CD4-positive, alpha-beta T cell treated with Interleukin-15 for 1 hour (primary cell): ENCODE measurements around the gene TLR5.
A peak's percentile ranks its signal among the peaks of the same experiment; 100 is the strongest.
"Not testable (repeated sequence)": the region's sequence is repeated elsewhere in the genome, so short reads cannot be mapped to it uniquely, and the experiment has no call there.

Source experiments
- DNase-seq: peaks from one replicate; pipeline ENCODE4 v3.0.0-alpha.2; 2020

The TLR5 gene

GRCh38 chr1:223142795-223143536 lies at the start of gene TLR5:
TLR5 (minus strand) TSS chr1:223143248; CDS start chr1:223113031, 30,217 bp downstream.
- DNase-seq, result peak; percentile 88

GRCh38 chr1:223189903-223190724 lies 47.1 kb upstream of the TLR5 start:
- peak; percentile 26 for DNase-seq

- DNase-seq, result no peak
These were observed 46.5 kb upstream of the TLR5 start for GRCh38 chr1:223189525-223189902.

- DNase-seq, result no peak
These were observed 45.7 kb upstream of the TLR5 start for GRCh38 chr1:223188618-223189356.

- DNase-seq, result no peak
These were observed 43.8 kb upstream of the TLR5 start for GRCh38 chr1:223186800-223187199.

GRCh38 chr1:223183268-223183862 lies 40.3 kb upstream of the TLR5 start:
- DNase-seq, result no peak

- peak; percentile 29 for DNase-seq
These were observed 37.8 kb upstream of the TLR5 start for GRCh38 chr1:223180731-223181321.

- DNase-seq, result no peak
These were observed 36.7 kb upstream of the TLR5 start for GRCh38 chr1:223179786-223180185.

- no peak for DNase-seq
These were observed 36.2 kb upstream of the TLR5 start for GRCh38 chr1:223179280-223179679.

GRCh38 chr1:223177681-223178080 lies 34.6 kb upstream of the TLR5 start:
- DNase-seq, result peak; percentile 53

- DNase-seq, result no peak
These were observed 33.4 kb upstream of the TLR5 start for GRCh38 chr1:223176437-223176836.

GRCh38 chr1:223175633-223176032 lies 32.6 kb upstream of the TLR5 start:
- DNase-seq, result peak; percentile 36

- no peak for DNase-seq
These were observed 32.0 kb upstream of the TLR5 start for GRCh38 chr1:223175032-223175431.

GRCh38 chr1:223169458-223169857 lies 26.4 kb upstream of the TLR5 start:
- DNase-seq, result not testable (repeated sequence)

- DNase-seq, result no peak
These were observed 18.3 kb upstream of the TLR5 start for GRCh38 chr1:223161321-223161720.

- no peak for DNase-seq
These were observed 13.3 kb upstream of the TLR5 start for GRCh38 chr1:223156343-223156742.

- no peak for DNase-seq
These were observed 12.1 kb upstream of the TLR5 start for GRCh38 chr1:223155153-223155552.

- no peak for DNase-seq
These were observed 10.4 kb upstream of the TLR5 start for GRCh38 chr1:223153177-223154119.

GRCh38 chr1:223152399-223152798 lies 9.4 kb upstream of the TLR5 start:
- no peak for DNase-seq

- DNase-seq, result no peak
These were observed 7.4 kb upstream of the TLR5 start for GRCh38 chr1:223150443-223150842.

- no peak for DNase-seq
These were observed 4.8 kb upstream of the TLR5 start for GRCh38 chr1:223147873-223148272.
